Calu3 (cell line): ENCODE measurements around the gene SLC11A1. TPM values are rescaled to one million over a fixed set of nuclear protein-coding genes. Genes with fewer than 3 reads are reported as not detected.

Source experiments
- BruUV-seq: library from RNA; stranded (reverse); fragments of 400-500 nt; replicated peaks from 2 replicates; lab custom pipeline; 2021; lab: Mats Ljungman, UMichigan
- CTCF ChIA-PET: fragments of 300-600 bp; sonication (Branson Sonifier 250); formaldehyde crosslinking; loops from one replicate; lab custom pipeline; 2022; ENCODE audit warnings: antibody characterized with exemption; lab: Charles Lee
- DNase-seq: peaks from one replicate; pipeline ENCODE4 v3.0.0; 2022
- H3K27ac Mint-ChIP-seq: one replicate; pipeline ENCODE4 v1.8.0; 2022; ENCODE audit warnings: mixed read lengths; ENCODE audit not compliant: unreplicated experiment
- H3K27me3 Mint-ChIP-seq: one replicate; pipeline ENCODE4 v1.8.0; 2022; ENCODE audit warnings: mixed read lengths; ENCODE audit not compliant: unreplicated experiment
- H3K36me3 Mint-ChIP-seq: one replicate; pipeline ENCODE4 v1.8.0; 2022; ENCODE audit warnings: mild to moderate bottlenecking, moderate library complexity, mixed read lengths; ENCODE audit not compliant: insufficient read depth, unreplicated experiment
- H3K4me1 Mint-ChIP-seq: one replicate; pipeline ENCODE4 v1.8.0; 2022; ENCODE audit warnings: mild to moderate bottlenecking, low read depth, mixed read lengths; ENCODE audit not compliant: unreplicated experiment
- H3K4me3 Mint-ChIP-seq: one replicate; pipeline ENCODE4 v1.8.0; 2022; ENCODE audit warnings: mild to moderate bottlenecking, low read depth, moderate library complexity, mixed read lengths; ENCODE audit not compliant: unreplicated experiment
- H3K9me3 Mint-ChIP-seq: one replicate; pipeline ENCODE4 v1.8.0; 2022; ENCODE audit warnings: low read depth, mixed read lengths; ENCODE audit not compliant: unreplicated experiment
- intact Hi-C: fragments of 100-400 bp; cut with micrococcal nuclease; formaldehyde crosslinking; loops from one replicate; pipeline ENCODE4 v1.10.0; 2022; ENCODE audit not compliant: unreplicated experiment
- total RNA-seq: library from RNA; stranded (reverse); gene quantifications from 2 replicates; pipeline ENCODE4 v1.2.3, GENCODE V29; 2022
- TF ChIP-seq, protein P1 (sequence below): fragments of 200-600 bp; IDR thresholded peaks from one replicate; pipeline ENCODE4 v1.8.0; 2022; ENCODE audit warnings: antibody characterized with exemption; ENCODE audit not compliant: unreplicated experiment

SLC11A1 gene
- total RNA-seq, 1 experiment from 2014 or later: not detected

DNA sequence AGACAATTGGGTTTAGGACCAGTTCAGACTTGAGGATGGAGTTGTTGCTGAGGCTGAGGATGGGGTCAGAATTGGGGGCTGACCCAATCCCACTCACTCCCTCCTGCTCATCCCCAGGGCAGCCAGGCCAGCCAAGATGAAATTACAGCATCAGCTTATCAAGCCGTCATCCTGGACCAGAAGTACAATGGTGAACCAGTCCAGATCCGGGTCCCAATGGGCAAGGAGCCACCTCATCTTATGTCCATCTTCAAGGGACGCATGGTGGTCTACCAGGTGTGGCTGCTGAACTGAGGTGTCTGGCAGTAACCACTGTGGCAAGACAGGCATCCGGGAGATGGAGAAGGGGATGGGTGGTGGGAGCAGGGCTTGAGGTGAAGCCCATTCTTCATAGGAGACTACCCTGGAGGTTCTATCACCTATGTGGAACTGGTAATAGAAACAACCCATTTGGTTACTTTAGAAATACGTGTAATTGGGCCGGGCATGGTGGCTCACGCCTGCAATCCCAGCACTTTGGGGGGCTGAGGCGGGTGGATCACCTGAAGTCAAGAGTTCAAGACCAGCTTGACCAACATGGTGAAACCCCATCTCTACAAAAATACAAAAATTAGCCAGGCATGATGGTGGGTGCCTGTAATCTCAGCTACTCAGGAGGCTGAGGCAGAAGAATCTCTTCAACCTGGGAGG is 50.7 kb downstream of the SLC11A1 start:
- Mint-ChIP-seq H3K9me3 (no peaks in the 10 kb centered on the region), H3K27me3 (no peaks in the 10 kb centered on the region), H3K4me1 (no peaks in the 10 kb centered on the region), H3K36me3 (no peaks in the 10 kb centered on the region), H3K4me3 (no peak overlapping the region), H3K27ac (no peak overlapping the region)
- intact Hi-C loops: no loop called here
- CTCF ChIA-PET: no interaction called here
- no peak for DNase-seq
- TF ChIP-seq, protein P1, sequence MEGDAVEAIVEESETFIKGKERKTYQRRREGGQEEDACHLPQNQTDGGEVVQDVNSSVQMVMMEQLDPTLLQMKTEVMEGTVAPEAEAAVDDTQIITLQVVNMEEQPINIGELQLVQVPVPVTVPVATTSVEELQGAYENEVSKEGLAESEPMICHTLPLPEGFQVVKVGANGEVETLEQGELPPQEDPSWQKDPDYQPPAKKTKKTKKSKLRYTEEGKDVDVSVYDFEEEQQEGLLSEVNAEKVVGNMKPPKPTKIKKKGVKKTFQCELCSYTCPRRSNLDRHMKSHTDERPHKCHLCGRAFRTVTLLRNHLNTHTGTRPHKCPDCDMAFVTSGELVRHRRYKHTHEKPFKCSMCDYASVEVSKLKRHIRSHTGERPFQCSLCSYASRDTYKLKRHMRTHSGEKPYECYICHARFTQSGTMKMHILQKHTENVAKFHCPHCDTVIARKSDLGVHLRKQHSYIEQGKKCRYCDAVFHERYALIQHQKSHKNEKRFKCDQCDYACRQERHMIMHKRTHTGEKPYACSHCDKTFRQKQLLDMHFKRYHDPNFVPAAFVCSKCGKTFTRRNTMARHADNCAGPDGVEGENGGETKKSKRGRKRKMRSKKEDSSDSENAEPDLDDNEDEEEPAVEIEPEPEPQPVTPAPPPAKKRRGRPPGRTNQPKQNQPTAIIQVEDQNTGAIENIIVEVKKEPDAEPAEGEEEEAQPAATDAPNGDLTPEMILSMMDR: no peak
- no TSS peak for BruUV-seq

DNA sequence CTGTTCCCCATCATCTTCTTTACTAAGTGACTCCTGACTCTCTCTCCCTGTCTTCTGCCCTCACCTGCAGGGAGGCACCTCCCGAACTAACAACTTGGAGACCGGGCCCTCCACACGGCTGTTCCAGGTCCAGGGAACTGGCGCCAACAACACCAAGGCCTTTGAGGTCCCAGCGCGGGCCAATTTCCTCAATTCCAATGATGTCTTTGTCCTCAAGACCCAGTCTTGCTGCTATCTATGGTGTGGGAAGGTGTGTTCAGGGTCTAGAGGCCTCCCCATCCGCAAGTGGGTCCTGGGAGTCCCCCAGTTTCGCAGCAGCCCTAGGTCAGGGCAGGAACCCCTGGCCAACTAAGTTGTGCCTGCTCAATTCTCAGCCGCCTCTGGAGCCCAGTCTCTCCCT is 52.4 kb downstream of the SLC11A1 start:
- Mint-ChIP-seq H3K9me3 (no peaks in the 10 kb centered on the region), H3K27ac (no peak overlapping the region), H3K4me1 (no peaks in the 10 kb centered on the region), H3K36me3 (no peaks in the 10 kb centered on the region), H3K27me3 (no peaks in the 10 kb centered on the region), H3K4me3 (no peak overlapping the region)
- TF ChIP-seq, protein P1: no peak
- intact Hi-C loops: no loop called here
- no peak for DNase-seq
- BruUV-seq: no TSS peak
- CTCF ChIA-PET: interaction anchor here (0.6 kb wide), 1 partner anchor 55 kb away, joined by 3 read pairs; no protein-coding TSS in a partner anchor

DNA sequence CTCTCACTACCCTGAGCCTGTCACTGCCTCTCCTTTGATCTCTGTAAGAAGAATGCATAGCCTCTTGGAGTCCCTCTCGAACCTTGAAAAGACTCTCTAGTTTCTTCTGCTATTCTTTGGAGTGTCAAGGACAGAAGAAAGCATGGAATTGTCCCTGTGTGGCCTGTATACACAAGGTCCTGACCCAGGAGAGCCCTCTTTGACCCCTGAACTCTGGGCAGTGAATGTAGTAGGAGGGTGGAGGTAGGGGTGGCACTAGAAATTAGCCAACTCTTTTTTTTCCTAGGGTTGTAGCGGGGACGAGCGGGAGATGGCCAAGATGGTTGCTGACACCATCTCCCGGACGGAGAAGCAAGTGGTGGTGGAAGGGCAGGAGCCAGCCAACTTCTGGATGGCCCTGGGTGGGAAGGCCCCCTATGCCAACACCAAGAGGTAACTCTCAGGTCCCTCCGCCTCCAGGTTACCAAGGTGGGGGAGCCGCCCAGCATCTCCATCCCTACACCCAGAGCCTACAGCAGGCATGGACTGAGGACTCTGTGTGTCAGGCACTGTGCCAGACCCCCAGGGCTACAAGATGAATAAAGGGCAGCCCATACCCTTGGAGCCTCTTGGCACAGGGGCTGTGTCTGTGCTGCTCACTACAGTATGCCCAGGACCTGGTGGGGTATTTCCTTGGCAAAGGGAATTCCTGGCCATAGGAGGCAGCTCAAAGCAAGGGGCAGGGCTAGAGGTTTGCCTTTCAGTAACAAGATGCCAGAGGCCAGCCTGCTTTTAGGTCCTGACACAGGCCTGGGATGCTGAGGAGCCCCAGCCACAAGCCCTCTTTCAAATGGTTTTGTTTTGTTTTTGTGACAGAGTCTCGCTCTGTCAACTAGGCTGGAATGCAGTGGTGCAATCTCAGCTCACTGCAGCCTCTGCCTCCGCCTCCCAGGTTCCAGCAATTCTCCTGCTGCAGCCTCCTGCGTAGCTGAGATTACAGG is 53.2 kb downstream of the SLC11A1 start:
- H3K27ac Mint-ChIP-seq: no peak overlapping the region
- H3K27me3 Mint-ChIP-seq: no peaks in the 10 kb centered on the region
- TF ChIP-seq, protein P1: no peak
- no peaks in the 10 kb centered on the region for H3K4me1 Mint-ChIP-seq
- no TSS peak for BruUV-seq
- H3K9me3 Mint-ChIP-seq: no peaks in the 10 kb centered on the region
- intact Hi-C loops: no loop called here
- H3K4me3 Mint-ChIP-seq: no peak overlapping the region
- DNase-seq: no peak
- CTCF ChIA-PET: no interaction called here
- H3K36me3 Mint-ChIP-seq: no peaks in the 10 kb centered on the region

DNA sequence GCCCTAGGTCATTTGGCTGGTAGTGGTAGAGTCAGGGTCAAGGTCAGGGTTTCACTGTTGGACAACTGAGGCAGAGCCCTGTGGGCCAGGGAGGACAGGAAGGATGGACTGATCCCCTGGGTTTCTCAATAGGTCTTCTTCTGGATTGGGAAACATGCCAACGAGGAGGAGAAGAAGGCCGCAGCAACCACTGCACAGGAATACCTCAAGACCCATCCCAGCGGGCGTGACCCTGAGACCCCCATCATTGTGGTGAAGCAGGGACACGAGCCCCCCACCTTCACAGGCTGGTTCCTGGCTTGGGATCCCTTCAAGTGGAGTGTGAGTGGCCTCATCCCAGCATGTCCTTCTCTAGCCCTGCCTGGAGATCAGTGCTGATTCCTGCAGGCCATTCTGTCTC is 54.9 kb downstream of the SLC11A1 start:
- H3K27me3 Mint-ChIP-seq: no peaks in the 10 kb centered on the region
- H3K9me3 Mint-ChIP-seq: no peaks in the 10 kb centered on the region
- TF ChIP-seq, protein P1: no peak
- intact Hi-C loops: no loop called here
- BruUV-seq: no TSS peak
- no peak for DNase-seq
- H3K4me3 Mint-ChIP-seq: no peak overlapping the region
- CTCF ChIA-PET: no interaction called here
- peaks cover 6% of the 10 kb centered on the region for H3K36me3 Mint-ChIP-seq
- no peak overlapping the region for H3K27ac Mint-ChIP-seq
- no peaks in the 10 kb centered on the region for H3K4me1 Mint-ChIP-seq
